Measurements from ENCODE around the gene MEG3.

MEG3 gene

GRCh38 chr14:100819829-100820475, 6.0 kb upstream of the MEG3 start:
- DNase-seq (ENCODE audit: insufficient read length, low spot score) (no peak), FAIRE-seq (no peak)
- no peak for TF ChIP-seq CTCF (IDR thresholded peaks at IDR 0.05; ENCODE audit: insufficient read depth, missing control alignments)

- no peak for FAIRE-seq
These were observed 5.0 kb upstream of the MEG3 start for GRCh38 chr14:100820957-100821356.

GRCh38 chr14:100822013-100822412, 3.9 kb upstream of the MEG3 start:
- no peak for TF ChIP-seq CTCF (IDR thresholded peaks at IDR 0.05; ENCODE audit: insufficient read depth, missing control alignments)
- DNase-seq (ENCODE audit: insufficient read length, low spot score) (no peak), FAIRE-seq (no peak)

More at GRCh38 chr14:100820957-100821356, 5.0 kb upstream of the MEG3 start:
- DNase-seq (ENCODE audit: insufficient read length, low spot score), result no peak
- TF ChIP-seq CTCF (IDR thresholded peaks at IDR 0.05; ENCODE audit: insufficient read depth, missing control alignments), result no peak

- no peak for TF ChIP-seq CTCF (IDR thresholded peaks at IDR 0.05; ENCODE audit: insufficient read depth, missing control alignments)
- FAIRE-seq (no peak), DNase-seq (ENCODE audit: insufficient read length, low spot score) (no peak)
These were observed 3.2 kb upstream of the MEG3 start for GRCh38 chr14:100822532-100823296.

- no peak for DNase-seq (ENCODE audit: insufficient read length, low spot score)
- TF ChIP-seq CTCF (IDR thresholded peaks at IDR 0.05; ENCODE audit: insufficient read depth, missing control alignments), result no peak
- no peak for FAIRE-seq
These were observed 2.4 kb upstream of the MEG3 start for GRCh38 chr14:100823413-100824080.

- FAIRE-seq (no peak), DNase-seq (ENCODE audit: insufficient read length, low spot score) (no peak)
- TF ChIP-seq CTCF (IDR thresholded peaks at IDR 0.05; ENCODE audit: insufficient read depth, missing control alignments), result no peak
These were observed 1.8 kb upstream of the MEG3 start for GRCh38 chr14:100824091-100824551.

Data from D721Med (cell line).